Endodermal cell (in vitro differentiated cells): ENCODE results near the gene SLC6A18. TPM values are rescaled to one million over a fixed set of nuclear protein-coding genes. Genes with fewer than 3 reads are reported as not detected.

Source experiments
- DNase-seq: peaks from one replicate; pipeline ENCODE4 v3.0.0-alpha.2; 2017
- H3K27ac ChIP-seq: 2 replicates; pipeline ENCODE4 v1.5.1; 2013; ENCODE audit warnings: mild to moderate bottlenecking, low read depth, low read length, moderate library complexity
- H3K27me3 ChIP-seq: 2 replicates; pipeline ENCODE4 v1.6.1; 2013; ENCODE audit warnings: mild to moderate bottlenecking, low read length, moderate library complexity; ENCODE audit not compliant: insufficient read depth, control insufficient read depth, poor library complexity, severe bottlenecking
- H3K36me3 ChIP-seq: 2 replicates; pipeline ENCODE4 v1.7.0; 2013; ENCODE audit warnings: mild to moderate bottlenecking, low read length, moderate library complexity; ENCODE audit not compliant: control insufficient read depth, insufficient read depth
- H3K4me1 ChIP-seq: one replicate; pipeline ENCODE4 v1.7.0; 2013; ENCODE audit warnings: low read length; ENCODE audit not compliant: control insufficient read depth, insufficient read depth
- H3K4me3 ChIP-seq: 2 replicates; pipeline ENCODE4 v1.5.1; 2013; ENCODE audit warnings: mild to moderate bottlenecking, low read length, moderate library complexity
- H3K9ac ChIP-seq: 2 replicates; pipeline ENCODE4 v1.6.1; 2013; ENCODE audit warnings: mild to moderate bottlenecking, low read length, moderate library complexity; ENCODE audit not compliant: poor library complexity, severe bottlenecking; ENCODE audit errors: extremely low read depth
- H3K9me3 ChIP-seq: 2 replicates; pipeline ENCODE4 v1.6.1; 2013; ENCODE audit warnings: mild to moderate bottlenecking, low read length, moderate library complexity; ENCODE audit not compliant: control insufficient read depth
- H3K27ac Mint-ChIP-seq: 2 replicates; pipeline ENCODE4 v1.8.0; 2020; ENCODE audit warnings: mixed read lengths
- H3K27me3 Mint-ChIP-seq: 2 replicates; pipeline ENCODE4 v1.8.0; 2021; ENCODE audit warnings: mild to moderate bottlenecking, mixed read lengths; ENCODE audit not compliant: insufficient read depth
- H3K36me3 Mint-ChIP-seq: 2 replicates; pipeline ENCODE4 v1.8.0; 2020; ENCODE audit warnings: low read depth, mixed read lengths
- H3K4me1 Mint-ChIP-seq: 2 replicates; pipeline ENCODE4 v1.8.0; 2020; ENCODE audit warnings: mixed read lengths
- H3K4me3 Mint-ChIP-seq: 2 replicates; pipeline ENCODE4 v1.8.0; 2020; ENCODE audit warnings: mild to moderate bottlenecking, moderate library complexity, mixed read lengths
- H3K9me3 Mint-ChIP-seq: 2 replicates; pipeline ENCODE4 v1.8.0; 2020; ENCODE audit warnings: mild to moderate bottlenecking, mixed read lengths
- WGBS, 2 experiments: methylation state at CpG; one replicate each; pipeline versions ENCODE4 v1.1.5 to v1.1.7; 2013; ENCODE audit warnings: missing lambda C conversion rate in 2 of 2, mixed read lengths in 1 of 2; ENCODE audit not compliant: insufficient coverage in 1 of 2, insufficient read length in 1 of 2; 5-methylcytosine and 5-hydroxymethylcytosine counted together
- total RNA-seq, 2 donors: library from RNA; stranded (reverse); fragmentation: NEBNext Ultra II Directional in 1 of 2; extraction: Animal tissue kit (Norgen Biotek cat#: 25700) in 1 of 2; gene quantifications; 2 replicates in 1 of 2; 3 replicates in 1 of 2; pipeline ENCODE4 v1.2.1, GENCODE V29; 2021
- TF ChIP-seq, protein P1 (sequence below): fragments of 200-600 bp; sonication (generic); conservative IDR thresholded peaks from 2 replicates; pipeline ENCODE4 v1.5.0; 2021; ENCODE audit warnings: antibody characterized with exemption, mild to moderate bottlenecking

SLC6A18 gene
- total RNA-seq, 2 donors from 2014 or later = not detected

- DNase-seq = no peak
- peaks cover 8% of the 10 kb centered on the region for H3K27me3 Mint-ChIP-seq
Observed at GRCh38 chr5:1194378-1194777, 30.8 kb upstream of the SLC6A18 start.

DNA sequence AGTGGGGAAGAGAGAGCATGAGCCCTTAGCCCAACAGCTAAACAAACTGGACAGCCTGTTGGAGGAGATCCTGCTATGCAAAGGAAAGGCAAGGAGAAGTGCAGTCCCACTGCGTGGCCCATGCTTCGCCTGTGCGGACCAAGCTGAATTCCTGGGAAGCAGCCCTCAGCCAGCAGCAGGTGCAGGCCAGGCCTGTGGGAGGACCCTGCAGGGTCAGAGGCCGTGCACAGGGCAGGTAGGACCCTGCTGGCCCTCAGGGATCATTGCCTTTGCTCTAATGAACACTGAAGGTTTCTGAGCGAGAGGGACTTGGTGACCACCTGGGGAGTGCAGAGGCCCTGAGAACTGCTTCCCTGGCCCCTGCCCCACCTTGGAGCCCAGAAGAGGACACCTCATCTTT is 29.7 kb upstream of the SLC6A18 start:
- H3K4me1 Mint-ChIP-seq = no peaks in the 10 kb centered on the region
- Histone ChIP-seq H3K4me1 (no peaks in the 10 kb centered on the region), H3K9me3 (no peaks in the 10 kb centered on the region), H3K36me3 (no peaks in the 10 kb centered on the region), H3K9ac (no peak overlapping the region), H3K27me3 (peaks cover 31% of the 10 kb centered on the region), H3K4me3 (no peak overlapping the region), H3K27ac (no peak overlapping the region)
- WGBS, 2 experiments = 90% methylated on average over 5 of the region's 5 CpGs
- TF ChIP-seq, protein P1, sequence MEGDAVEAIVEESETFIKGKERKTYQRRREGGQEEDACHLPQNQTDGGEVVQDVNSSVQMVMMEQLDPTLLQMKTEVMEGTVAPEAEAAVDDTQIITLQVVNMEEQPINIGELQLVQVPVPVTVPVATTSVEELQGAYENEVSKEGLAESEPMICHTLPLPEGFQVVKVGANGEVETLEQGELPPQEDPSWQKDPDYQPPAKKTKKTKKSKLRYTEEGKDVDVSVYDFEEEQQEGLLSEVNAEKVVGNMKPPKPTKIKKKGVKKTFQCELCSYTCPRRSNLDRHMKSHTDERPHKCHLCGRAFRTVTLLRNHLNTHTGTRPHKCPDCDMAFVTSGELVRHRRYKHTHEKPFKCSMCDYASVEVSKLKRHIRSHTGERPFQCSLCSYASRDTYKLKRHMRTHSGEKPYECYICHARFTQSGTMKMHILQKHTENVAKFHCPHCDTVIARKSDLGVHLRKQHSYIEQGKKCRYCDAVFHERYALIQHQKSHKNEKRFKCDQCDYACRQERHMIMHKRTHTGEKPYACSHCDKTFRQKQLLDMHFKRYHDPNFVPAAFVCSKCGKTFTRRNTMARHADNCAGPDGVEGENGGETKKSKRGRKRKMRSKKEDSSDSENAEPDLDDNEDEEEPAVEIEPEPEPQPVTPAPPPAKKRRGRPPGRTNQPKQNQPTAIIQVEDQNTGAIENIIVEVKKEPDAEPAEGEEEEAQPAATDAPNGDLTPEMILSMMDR = no peak
- no peak for DNase-seq
- no peaks in the 10 kb centered on the region for H3K36me3 Mint-ChIP-seq
- H3K9me3 Mint-ChIP-seq = no peaks in the 10 kb centered on the region
- H3K4me3 Mint-ChIP-seq = no peak overlapping the region
- peaks cover 8% of the 10 kb centered on the region for H3K27me3 Mint-ChIP-seq
- H3K27ac Mint-ChIP-seq = no peak overlapping the region

More at GRCh38 chr5:1194378-1194777, 30.8 kb upstream of the SLC6A18 start:
- 90 to 100% methylated on average over 4 to 6 of the region's 6 CpGs for WGBS, 2 experiments
- peaks cover 27% of the 10 kb centered on the region for H3K27me3 ChIP-seq
- no peak overlapping the region for H3K9ac ChIP-seq
- no peaks in the 10 kb centered on the region for H3K4me1 ChIP-seq
- H3K27ac ChIP-seq = no peak overlapping the region
- Mint-ChIP-seq H3K36me3 (no peaks in the 10 kb centered on the region), H3K4me3 (no peak overlapping the region), H3K9me3 (no peaks in the 10 kb centered on the region), H3K4me1 (no peaks in the 10 kb centered on the region), H3K27ac (no peak overlapping the region)
- no peaks in the 10 kb centered on the region for H3K36me3 ChIP-seq
- no peak overlapping the region for H3K4me3 ChIP-seq
- TF ChIP-seq, protein P1 = no peak
- no peaks in the 10 kb centered on the region for H3K9me3 ChIP-seq

DNA sequence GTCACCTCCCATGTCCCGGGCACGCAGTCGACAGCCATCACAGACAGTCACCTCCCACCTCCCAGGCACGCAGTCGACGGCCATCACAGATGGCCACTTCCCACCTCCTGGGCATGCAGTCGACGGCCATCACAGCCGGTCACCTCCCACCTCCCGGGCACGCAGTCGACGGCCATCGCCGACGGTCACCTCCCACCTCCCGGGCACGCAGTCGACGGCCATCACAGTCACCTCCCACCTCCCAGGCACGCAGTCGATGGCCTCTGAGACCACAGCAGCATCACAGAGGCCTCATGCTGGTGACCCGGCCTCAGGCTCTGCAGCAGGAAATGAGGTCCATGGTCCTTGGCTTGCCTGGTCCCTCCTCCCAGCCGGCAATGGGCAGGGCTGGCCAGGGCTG is 29.3 kb upstream of the SLC6A18 start:
- Mint-ChIP-seq H3K36me3 (no peaks in the 10 kb centered on the region), H3K9me3 (no peaks in the 10 kb centered on the region), H3K27ac (no peak overlapping the region), H3K4me3 (no peak overlapping the region), H3K27me3 (peaks cover 7% of the 10 kb centered on the region), H3K4me1 (no peaks in the 10 kb centered on the region)
- TF ChIP-seq, protein P1 = no peak
- no peak overlapping the region for H3K9ac ChIP-seq
- no peak overlapping the region for H3K27ac ChIP-seq
- H3K9me3 ChIP-seq = no peaks in the 10 kb centered on the region
- DNase-seq = no peak
- whole genome bisulfite sequencing, 2 experiments = 85% methylated on average over 9 to 24 of the region's 24 CpGs
- H3K4me3 ChIP-seq = no peak overlapping the region
- peaks cover 31% of the 10 kb centered on the region for H3K27me3 ChIP-seq
- no peaks in the 10 kb centered on the region for H3K4me1 ChIP-seq
- no peaks in the 10 kb centered on the region for H3K36me3 ChIP-seq
